Measurements from ENCODE around the gene SF3B5. TPM values are rescaled to one million over a fixed set of nuclear protein-coding genes. Genes with fewer than 3 reads are reported as not detected.

Gene SF3B5
- total RNA-seq, 1 experiment from 2014 or later = 113 TPM

GRCh38 chr6:144103026-144103563 is 7.7 kb upstream of the SF3B5 start:
- H3K27ac Mint-ChIP-seq (ENCODE audit: unreplicated experiment) = no peak overlapping the region
- BruUV-seq (replicated peaks) = no TSS peak

GRCh38 chr6:144098993-144099392 is 3.6 kb upstream of the SF3B5 start:
- intact Hi-C loops (cut with micrococcal nuclease; ENCODE audit: unreplicated experiment) = loop anchor here (10.0 kb wide), 1 partner anchor 154 kb away; no protein-coding TSS in a partner anchor
- Mint-ChIP-seq H3K27ac (ENCODE audit: unreplicated experiment) (no peak overlapping the region), H3K4me1 (ENCODE audit: low read depth, unreplicated experiment) (peaks cover 5% of the 10 kb centered on the region), H3K4me3 (ENCODE audit: low read depth, unreplicated experiment) (no peak overlapping the region), H3K27me3 (ENCODE audit: unreplicated experiment) (no peaks in the 10 kb centered on the region), H3K9me3 (ENCODE audit: low read depth, unreplicated experiment) (no peaks in the 10 kb centered on the region), H3K36me3 (ENCODE audit: insufficient read depth, unreplicated experiment) (peaks cover 25% of the 10 kb centered on the region)
- no peak for TF ChIP-seq CTCF (IDR thresholded peaks at IDR 0.05; ENCODE audit: unreplicated experiment)
- DNase-seq = no peak
- CTCF ChIA-PET = no interaction called here
- BruUV-seq (replicated peaks) = no TSS peak

More at GRCh38 chr6:144103026-144103563, 7.7 kb upstream of the SF3B5 start:
- no peaks in the 10 kb centered on the region for H3K9me3 Mint-ChIP-seq (ENCODE audit: low read depth, unreplicated experiment)
- CTCF ChIA-PET = no interaction called here
- peaks cover 8% of the 10 kb centered on the region for H3K4me1 Mint-ChIP-seq (ENCODE audit: low read depth, unreplicated experiment)
- no peak for DNase-seq
- H3K36me3 Mint-ChIP-seq (ENCODE audit: insufficient read depth, unreplicated experiment) = no peaks in the 10 kb centered on the region
- H3K4me3 Mint-ChIP-seq (ENCODE audit: low read depth, unreplicated experiment) = no peak overlapping the region
- TF ChIP-seq CTCF (IDR thresholded peaks at IDR 0.05; ENCODE audit: unreplicated experiment) = no peak
- intact Hi-C loops (cut with micrococcal nuclease; ENCODE audit: unreplicated experiment) = loop anchor here (10.0 kb wide), 1 partner anchor 232 kb away; no protein-coding TSS in a partner anchor
- no peaks in the 10 kb centered on the region for H3K27me3 Mint-ChIP-seq (ENCODE audit: unreplicated experiment)

- intact Hi-C loops (cut with micrococcal nuclease; ENCODE audit: unreplicated experiment) = loop anchor here (10.0 kb wide), 1 partner anchor 150 kb away; no protein-coding TSS in a partner anchor
- TF ChIP-seq CTCF (IDR thresholded peaks at IDR 0.05; ENCODE audit: unreplicated experiment) = no peak
- H3K4me3 Mint-ChIP-seq (ENCODE audit: low read depth, unreplicated experiment) = peak overlapping the region; percentile 79
- H3K9me3 Mint-ChIP-seq (ENCODE audit: low read depth, unreplicated experiment) = no peaks in the 10 kb centered on the region
- peak overlapping the region; percentile 91 for H3K27ac Mint-ChIP-seq (ENCODE audit: unreplicated experiment)
- CTCF ChIA-PET = no interaction called here
- DNase-seq = peak; percentile 5
- no TSS peak for BruUV-seq (replicated peaks)
- peaks cover 25% of the 10 kb centered on the region for H3K36me3 Mint-ChIP-seq (ENCODE audit: insufficient read depth, unreplicated experiment)
- H3K4me1 Mint-ChIP-seq (ENCODE audit: low read depth, unreplicated experiment) = peaks cover 8% of the 10 kb centered on the region
- no peaks in the 10 kb centered on the region for H3K27me3 Mint-ChIP-seq (ENCODE audit: unreplicated experiment)
Measured at GRCh38 chr6:144094731-144095133, 641 bp downstream of the SF3B5 start.

GRCh38 chr6:144093658-144094057 is 1.7 kb downstream of the SF3B5 start:
- H3K27ac Mint-ChIP-seq (ENCODE audit: unreplicated experiment) = peak overlapping the region; percentile 91
- CTCF ChIA-PET = no interaction called here
- H3K27me3 Mint-ChIP-seq (ENCODE audit: unreplicated experiment) = no peaks in the 10 kb centered on the region
- no peak for DNase-seq
- TF ChIP-seq CTCF (IDR thresholded peaks at IDR 0.05; ENCODE audit: unreplicated experiment) = no peak
- no peaks in the 10 kb centered on the region for H3K9me3 Mint-ChIP-seq (ENCODE audit: low read depth, unreplicated experiment)
- BruUV-seq (replicated peaks) = no TSS peak
- peaks cover 8% of the 10 kb centered on the region for H3K4me1 Mint-ChIP-seq (ENCODE audit: low read depth, unreplicated experiment)
- intact Hi-C loops (cut with micrococcal nuclease; ENCODE audit: unreplicated experiment) = loop anchor here (10.0 kb wide), 1 partner anchor 149 kb away; no protein-coding TSS in a partner anchor
- peaks cover 25% of the 10 kb centered on the region for H3K36me3 Mint-ChIP-seq (ENCODE audit: insufficient read depth, unreplicated experiment)
- H3K4me3 Mint-ChIP-seq (ENCODE audit: low read depth, unreplicated experiment) = peak overlapping the region; percentile 79

All from Calu3 (cell line).